ENCODE results near the gene MICU1.

DNA sequence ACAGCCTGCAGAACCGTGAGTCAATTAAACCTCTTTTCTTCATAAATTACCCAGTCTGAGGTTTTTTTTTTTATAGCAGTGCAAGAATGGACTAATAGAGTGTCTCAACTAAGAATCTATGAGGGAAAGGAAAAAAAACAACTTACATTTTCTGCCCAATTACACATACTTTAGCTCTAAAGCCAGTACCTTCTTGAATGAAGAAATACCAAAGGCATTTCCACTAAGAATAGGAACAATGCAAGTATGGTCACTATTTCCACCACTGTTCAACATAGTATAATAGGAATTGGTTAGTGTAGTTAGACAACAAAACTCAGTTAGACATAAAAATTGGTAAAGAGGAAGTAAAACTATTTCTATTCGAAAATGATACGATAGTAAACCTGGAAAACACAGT is 37.6 kb downstream of the MICU1 start:
- no peak for TF ChIP-seq POLR2AphosphoS5 (IDR thresholded peaks at IDR 0.05)
- TF ChIP-seq, protein P1, sequence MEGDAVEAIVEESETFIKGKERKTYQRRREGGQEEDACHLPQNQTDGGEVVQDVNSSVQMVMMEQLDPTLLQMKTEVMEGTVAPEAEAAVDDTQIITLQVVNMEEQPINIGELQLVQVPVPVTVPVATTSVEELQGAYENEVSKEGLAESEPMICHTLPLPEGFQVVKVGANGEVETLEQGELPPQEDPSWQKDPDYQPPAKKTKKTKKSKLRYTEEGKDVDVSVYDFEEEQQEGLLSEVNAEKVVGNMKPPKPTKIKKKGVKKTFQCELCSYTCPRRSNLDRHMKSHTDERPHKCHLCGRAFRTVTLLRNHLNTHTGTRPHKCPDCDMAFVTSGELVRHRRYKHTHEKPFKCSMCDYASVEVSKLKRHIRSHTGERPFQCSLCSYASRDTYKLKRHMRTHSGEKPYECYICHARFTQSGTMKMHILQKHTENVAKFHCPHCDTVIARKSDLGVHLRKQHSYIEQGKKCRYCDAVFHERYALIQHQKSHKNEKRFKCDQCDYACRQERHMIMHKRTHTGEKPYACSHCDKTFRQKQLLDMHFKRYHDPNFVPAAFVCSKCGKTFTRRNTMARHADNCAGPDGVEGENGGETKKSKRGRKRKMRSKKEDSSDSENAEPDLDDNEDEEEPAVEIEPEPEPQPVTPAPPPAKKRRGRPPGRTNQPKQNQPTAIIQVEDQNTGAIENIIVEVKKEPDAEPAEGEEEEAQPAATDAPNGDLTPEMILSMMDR (IDR thresholded peaks at IDR 0.05): no peak
- no peak for TF ChIP-seq POLR2A (IDR thresholded peaks at IDR 0.05)
- TF ChIP-seq EP300 (IDR thresholded peaks at IDR 0.05): no peak
